Mesenchymal stem cell (in vitro differentiated cells and primary cell): ENCODE measurements around the gene EIF2S3B.
"Not testable (repeated sequence)": the region's sequence is repeated elsewhere in the genome, so short reads cannot be mapped to it uniquely, and the experiment has no call there.

Experiments
- DNase-seq: peaks from one replicate; pipeline ENCODE4 v3.0.0-alpha.2; 2013
- H2AFZ ChIP-seq: one replicate; pipeline ENCODE4 v1.6.1; 2013; ENCODE audit warnings: low read depth, mild to moderate bottlenecking, control low read depth, inconsistent platforms, low read length, moderate library complexity
- H2AK5ac ChIP-seq: 2 replicates; pipeline ENCODE4 v1.6.1; 2013; ENCODE audit warnings: low read length, moderate library complexity, mild to moderate bottlenecking, inconsistent platforms; ENCODE audit not compliant: severe bottlenecking
- H2BK120ac ChIP-seq: one replicate; pipeline ENCODE4 v1.6.1; 2013; ENCODE audit warnings: low read depth, mild to moderate bottlenecking, inconsistent platforms, low read length, moderate library complexity
- H2BK12ac ChIP-seq, 2 experiments: one replicate each; pipeline ENCODE4 v1.6.1; 2013; ENCODE audit warnings: inconsistent platforms in 2 of 2, low read length in 2 of 2, mild to moderate bottlenecking in 2 of 2, moderate library complexity in 2 of 2, control low read depth in 1 of 2
- H2BK15ac ChIP-seq: one replicate; pipeline ENCODE4 v1.6.1; 2013; ENCODE audit warnings: mild to moderate bottlenecking, low read depth, inconsistent platforms; ENCODE audit not compliant: poor library complexity, severe bottlenecking
- H2BK5ac ChIP-seq: 2 replicates; pipeline ENCODE4 v1.6.1; 2013; ENCODE audit warnings: low read depth, mild to moderate bottlenecking, low read length, control low read depth, inconsistent platforms; ENCODE audit not compliant: poor library complexity, severe bottlenecking
- H3K14ac ChIP-seq, 2 experiments: one replicate each; pipeline ENCODE4 v1.6.1; 2013; ENCODE audit warnings: inconsistent platforms in 2 of 2, low read length in 2 of 2, control low read depth in 1 of 2, mild to moderate bottlenecking in 1 of 2, moderate library complexity in 1 of 2
- H3K18ac ChIP-seq, 2 experiments: one replicate each; pipeline ENCODE4 v1.6.1; 2013; ENCODE audit warnings: inconsistent platforms in 2 of 2, low read length in 2 of 2, control low read depth in 1 of 2, low read depth in 1 of 2, mild to moderate bottlenecking in 1 of 2
- H3K23ac ChIP-seq, 2 experiments: one replicate each; pipeline ENCODE4 v1.6.1; 2013; ENCODE audit warnings: inconsistent platforms in 2 of 2, low read length in 2 of 2, mild to moderate bottlenecking in 2 of 2, moderate library complexity in 2 of 2, control low read depth in 1 of 2
- H3K27ac ChIP-seq: 2 replicates; pipeline ENCODE4 v1.5.1; 2013; ENCODE audit warnings: mild to moderate bottlenecking, moderate library complexity, low read length, control low read depth, inconsistent platforms; ENCODE audit not compliant: poor library complexity, severe bottlenecking
- H3K27me3 ChIP-seq, 2 experiments: 2 replicates each; pipeline versions ENCODE4 v1.6.1 to v1.7.0; 2013; ENCODE audit warnings: low read length in 2 of 2, mild to moderate bottlenecking in 2 of 2, moderate library complexity in 2 of 2, control low read depth in 1 of 2, inconsistent platforms in 1 of 2; ENCODE audit not compliant: control insufficient read depth in 1 of 2, insufficient read depth in 1 of 2
- H3K36me3 ChIP-seq, 2 experiments: 2 replicates each; pipeline versions ENCODE4 v1.6.1 to v1.7.0; 2013; ENCODE audit warnings: low read length in 2 of 2, control low read depth in 1 of 2, inconsistent platforms in 1 of 2, low read depth in 1 of 2, mild to moderate bottlenecking in 1 of 2; ENCODE audit not compliant: insufficient read depth in 2 of 2, control insufficient read depth in 1 of 2
- H3K4ac ChIP-seq, 2 experiments: one replicate each; pipeline ENCODE4 v1.6.1; 2013; ENCODE audit warnings: inconsistent platforms in 2 of 2, low read length in 2 of 2, mild to moderate bottlenecking in 2 of 2, moderate library complexity in 2 of 2, control low read depth in 1 of 2, low read depth in 1 of 2
- H3K4me1 ChIP-seq: 2 replicates; pipeline ENCODE4 v1.6.1; 2013; ENCODE audit warnings: low read depth, low read length, control low read depth; ENCODE audit not compliant: control insufficient read depth, insufficient read depth
- H3K4me2 ChIP-seq: 2 replicates; pipeline ENCODE4 v1.6.1; 2013; ENCODE audit warnings: low read length, mild to moderate bottlenecking, inconsistent platforms; ENCODE audit not compliant: poor library complexity, severe bottlenecking
- H3K4me3 ChIP-seq, 2 experiments: 2 replicates each; pipeline versions ENCODE4 v1.5.1 to v1.7.0; 2013; ENCODE audit warnings: low read length in 2 of 2, mild to moderate bottlenecking in 2 of 2, control low read depth in 1 of 2, low read depth in 1 of 2; ENCODE audit not compliant: insufficient read depth in 1 of 2
- H3K79me1 ChIP-seq: replicated peaks from 2 replicates; pipeline ENCODE4 v1.6.1; 2013; ENCODE audit warnings: mild to moderate bottlenecking, control low read depth, low read length, inconsistent platforms; ENCODE audit not compliant: poor library complexity, severe bottlenecking
- H3K9ac ChIP-seq: 2 replicates; pipeline ENCODE4 v1.7.0; 2013; ENCODE audit warnings: mild to moderate bottlenecking, low read length, moderate library complexity
- H3K9me3 ChIP-seq: 2 replicates; pipeline ENCODE4 v1.7.0; 2013; ENCODE audit warnings: mild to moderate bottlenecking, low read length; ENCODE audit not compliant: control insufficient read depth
- H4K8ac ChIP-seq: one replicate; pipeline ENCODE4 v1.6.1; 2013; ENCODE audit warnings: inconsistent platforms, mild to moderate bottlenecking, low read length, moderate library complexity
- H4K91ac ChIP-seq: one replicate; pipeline ENCODE4 v1.6.1; 2013; ENCODE audit warnings: mild to moderate bottlenecking, low read length, inconsistent platforms
- WGBS: methylation state at CpG from one replicate; pipeline ENCODE4 v1.1.7; 2013; ENCODE audit warnings: mixed read lengths; 5-methylcytosine and 5-hydroxymethylcytosine counted together

Gene EIF2S3B

GRCh38 chr12:10469701-10470100, 36.0 kb upstream of the EIF2S3B start:
- no peaks in the 10 kb centered on the region for H3K4me1 ChIP-seq
- whole genome bisulfite sequencing = no CpG with 5 or more reads among the region's 1 CpG

DNA sequence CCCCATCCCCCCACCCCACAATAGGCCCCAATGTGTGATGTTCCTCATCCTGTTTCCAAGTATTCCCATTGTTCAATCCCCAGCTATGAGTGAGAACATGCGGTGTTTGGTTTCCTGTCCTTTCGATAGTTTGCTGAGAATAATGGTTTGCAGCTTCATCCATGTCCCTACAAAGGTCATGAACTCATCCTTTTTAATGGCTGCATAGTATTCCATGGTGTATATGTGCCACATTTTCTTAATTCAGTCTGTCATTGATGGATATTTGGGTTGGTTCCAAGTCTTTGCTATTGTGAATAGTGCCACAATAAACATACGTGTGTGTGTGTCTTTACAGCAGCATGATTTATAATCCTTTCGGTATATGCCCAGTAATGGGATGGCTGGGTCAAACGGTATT, 32.9 kb upstream of the EIF2S3B start:
- not testable (repeated sequence) for H3K18ac ChIP-seq, H2BK12ac ChIP-seq, H2AK5ac ChIP-seq, H3K23ac ChIP-seq, H2BK15ac ChIP-seq, H4K91ac ChIP-seq, DNase-seq, H3K14ac ChIP-seq, H3K27ac ChIP-seq, H3K4ac ChIP-seq, H3K9me3 ChIP-seq, H3K4me3 ChIP-seq, H3K36me3 ChIP-seq, H4K8ac ChIP-seq, H2BK5ac ChIP-seq, H3K27me3 ChIP-seq, H2AFZ ChIP-seq, H2BK120ac ChIP-seq, H3K4me2 ChIP-seq, H3K4me1 ChIP-seq, H3K79me1 ChIP-seq, H3K9ac ChIP-seq
- no CpG with 5 or more reads among the region's 5 CpGs for whole genome bisulfite sequencing

More at GRCh38 chr12:10469701-10470100, 36.0 kb upstream of the EIF2S3B start:
- no peak for DNase-seq
- H4K8ac ChIP-seq = no peak overlapping the region
- no peaks in the 10 kb centered on the region for H3K36me3 ChIP-seq
- no peak overlapping the region for H3K4me2 ChIP-seq
- no peak overlapping the region for H3K14ac ChIP-seq
- no peak overlapping the region for H2AFZ ChIP-seq
- H3K9me3 ChIP-seq = no peaks in the 10 kb centered on the region
- no peaks in the 10 kb centered on the region for H3K79me1 ChIP-seq
- no peak overlapping the region for H3K18ac ChIP-seq
- H3K27me3 ChIP-seq = no peaks in the 10 kb centered on the region
- no peak overlapping the region for H2AK5ac ChIP-seq
- no peak overlapping the region for H2BK5ac ChIP-seq
- H3K4ac ChIP-seq = no peak overlapping the region
- H3K9ac ChIP-seq = no peak overlapping the region
- no peak overlapping the region for H3K27ac ChIP-seq
- no peak overlapping the region for H4K91ac ChIP-seq
- no peak overlapping the region for H2BK15ac ChIP-seq
- no peak overlapping the region for H2BK120ac ChIP-seq
- H2BK12ac ChIP-seq = no peak overlapping the region
- no peak overlapping the region for H3K4me3 ChIP-seq
- H3K23ac ChIP-seq = no peak overlapping the region

DNA sequence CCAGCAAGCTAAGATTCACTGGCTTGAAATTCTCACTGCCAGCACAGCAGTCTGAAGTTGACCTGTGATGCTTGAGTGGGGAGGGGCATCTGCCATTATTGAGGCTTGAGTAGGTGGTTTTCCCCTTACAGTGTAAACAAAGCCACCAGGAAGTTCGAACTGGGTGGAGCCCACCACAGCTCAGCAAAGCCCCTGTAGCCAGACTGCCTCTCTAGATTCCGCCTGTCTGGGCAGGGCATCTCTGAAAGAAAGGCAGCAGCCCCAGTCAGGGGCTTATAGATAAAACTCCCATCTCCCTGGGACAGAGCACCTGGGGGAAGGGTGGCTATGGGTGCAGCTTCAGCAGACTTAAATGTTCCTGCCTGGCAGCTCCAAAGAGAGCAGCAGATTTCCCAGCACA, 23.8 kb upstream of the EIF2S3B start:
- H3K18ac ChIP-seq, H3K4me2 ChIP-seq, H3K4me3 ChIP-seq, H4K91ac ChIP-seq, H3K4ac ChIP-seq, H3K79me1 ChIP-seq, H2AFZ ChIP-seq, H3K27me3 ChIP-seq, H4K8ac ChIP-seq, H3K9me3 ChIP-seq, H2AK5ac ChIP-seq, H3K14ac ChIP-seq, H3K4me1 ChIP-seq, H2BK120ac ChIP-seq, H2BK12ac ChIP-seq, H2BK5ac ChIP-seq, H2BK15ac ChIP-seq, H3K27ac ChIP-seq, H3K9ac ChIP-seq, H3K23ac ChIP-seq, H3K36me3 ChIP-seq, DNase-seq: not testable (repeated sequence)
- WGBS = 95% methylated on average over 2 of the region's 2 CpGs

- not testable (repeated sequence) for H2AK5ac ChIP-seq, H3K27ac ChIP-seq, H2AFZ ChIP-seq, H2BK15ac ChIP-seq, H3K79me1 ChIP-seq, H3K4me2 ChIP-seq, H3K18ac ChIP-seq, H3K14ac ChIP-seq, H3K36me3 ChIP-seq, H3K4me3 ChIP-seq, H2BK120ac ChIP-seq, H3K4me1 ChIP-seq, H2BK5ac ChIP-seq, H3K4ac ChIP-seq, DNase-seq, H3K23ac ChIP-seq, H3K27me3 ChIP-seq, H4K8ac ChIP-seq, H2BK12ac ChIP-seq, H3K9ac ChIP-seq, H3K9me3 ChIP-seq, H4K91ac ChIP-seq
- 100% methylated on average over 1 of the region's 2 CpGs for WGBS
Observed at GRCh38 chr12:10487328-10487727, 18.4 kb upstream of the EIF2S3B start.
